ENCODE data around the gene GPC6. TPM values are rescaled to one million over a fixed set of nuclear protein-coding genes. Genes with fewer than 3 reads are reported as not detected.

GPC6 gene
- total and polyA plus RNA-seq, 2 donors (not counting 3 experiments of a cell fraction or from before 2014, with no cell fraction given), result 0.01 TPM; not detected in 1

DNA sequence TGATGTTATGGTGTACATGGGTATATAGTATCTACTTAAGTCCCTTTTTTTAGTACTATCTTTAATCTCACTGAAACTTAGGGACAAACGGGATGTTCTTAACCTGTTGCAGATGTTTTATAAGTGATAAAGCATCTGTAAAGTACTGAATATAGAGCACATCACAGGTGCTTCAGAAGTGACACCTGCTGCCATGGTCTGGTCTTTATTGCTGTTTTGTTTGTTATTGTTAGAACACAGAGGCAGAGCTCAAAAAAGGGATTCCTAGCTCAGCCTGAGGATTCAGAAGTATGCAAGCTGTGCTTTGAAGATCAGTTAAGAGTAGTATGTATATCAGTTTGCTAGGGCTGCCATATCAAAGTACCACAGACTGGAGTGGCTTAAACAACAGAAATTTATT lies 1033.4 kb downstream of the GPC6 start:
- no peak overlapping the region for H2AFZ ChIP-seq (ENCODE audit: low read depth, low read length)
- H3K27me3 ChIP-seq (ENCODE audit: control insufficient read depth in 2 of 2, insufficient read depth in 2 of 2, low read length in 2 of 2), result no peaks in the 10 kb centered on the region
- H3K4me3 ChIP-seq (replicated peaks in 1 of 3; ENCODE audit: insufficient read depth in 1 of 3, low read depth in 1 of 3, low read length in 3 of 3), result no peak overlapping the region
- H3K4me1 ChIP-seq (ENCODE audit: control insufficient read depth, extremely low read depth, insufficient read depth, low read length), result no peaks in the 10 kb centered on the region
- H3K9me1 ChIP-seq (replicated peaks; ENCODE audit: control insufficient read depth, extremely low read depth, insufficient read depth, low read length), result no peaks in the 10 kb centered on the region
- H3K9ac ChIP-seq (replicated peaks; ENCODE audit: extremely low read depth, insufficient read depth, low read length), result no peak overlapping the region
- H3K36me3 ChIP-seq (ENCODE audit: control insufficient read depth in 2 of 2, extremely low read depth in 1 of 2, insufficient read depth in 2 of 2, low read length in 2 of 2), result no peaks in the 10 kb centered on the region
- H3K9me3 ChIP-seq (replicated peaks; ENCODE audit: control insufficient read depth, insufficient read depth, low read length), result no peaks in the 10 kb centered on the region
- FAIRE-seq (no peak), DNase-seq (ENCODE audit: low read depth, low spot score) (no peak)
- H3K27ac ChIP-seq (ENCODE audit: insufficient read depth, low read depth, low read length), result no peak overlapping the region
- H4K20me1 ChIP-seq (replicated peaks; ENCODE audit: control insufficient read depth, extremely low read depth, insufficient read depth, low read length), result no peaks in the 10 kb centered on the region
- no peaks in the 10 kb centered on the region for H3K79me2 ChIP-seq (ENCODE audit: control insufficient read depth, insufficient read depth, low read length)
- no TSS peak for BruUV-seq (replicated peaks)
- no peak overlapping the region for H3K4me2 ChIP-seq (ENCODE audit: insufficient read depth, low read length)
- ChIA-PET CTCF (no interaction called here), POLR2A (no interaction called here)
- intact Hi-C loops (cut with micrococcal nuclease) (no loop called here), dilution Hi-C loops (cut with MboI; ENCODE audit: extremely low pct_ligation_motif_present, low sequenced_read_pairs) (no loop called here)
- TF ChIP-seq MYC (IDR thresholded peaks at IDR 0.05; ENCODE audit: low read depth, low read length), result no peak
- TF ChIP-seq, protein P1, sequence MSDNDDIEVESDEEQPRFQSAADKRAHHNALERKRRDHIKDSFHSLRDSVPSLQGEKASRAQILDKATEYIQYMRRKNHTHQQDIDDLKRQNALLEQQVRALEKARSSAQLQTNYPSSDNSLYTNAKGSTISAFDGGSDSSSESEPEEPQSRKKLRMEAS (IDR thresholded peaks at IDR 0.05; ENCODE audit: insufficient read depth, insufficient read length), result no peak
- no peak for TF ChIP-seq EZH2 (IDR thresholded peaks at IDR 0.05; ENCODE audit: borderline replicate concordance, low read depth, low read length, severe bottlenecking)
- no peak for TF ChIP-seq GATA2 (IDR thresholded peaks at IDR 0.05; ENCODE audit: insufficient read depth, insufficient read length, low read depth, low read length)

- Histone ChIP-seq H2AFZ (ENCODE audit: low read depth, low read length) (no peak overlapping the region), H3K36me3 (ENCODE audit: control insufficient read depth in 2 of 2, extremely low read depth in 1 of 2, insufficient read depth in 2 of 2, low read length in 2 of 2) (no peaks in the 10 kb centered on the region), H3K79me2 (ENCODE audit: control insufficient read depth, insufficient read depth, low read length) (no peaks in the 10 kb centered on the region), H3K9me3 (replicated peaks; ENCODE audit: control insufficient read depth, insufficient read depth, low read length) (no peaks in the 10 kb centered on the region), H3K9ac (replicated peaks; ENCODE audit: extremely low read depth, insufficient read depth, low read length) (no peak overlapping the region), H3K27me3 (ENCODE audit: control insufficient read depth in 2 of 2, insufficient read depth in 2 of 2, low read length in 2 of 2) (no peaks in the 10 kb centered on the region), H3K9me1 (replicated peaks; ENCODE audit: control insufficient read depth, extremely low read depth, insufficient read depth, low read length) (no peaks in the 10 kb centered on the region), H3K4me3 (replicated peaks in 1 of 3; ENCODE audit: insufficient read depth in 1 of 3, low read depth in 1 of 3, low read length in 3 of 3) (no peak overlapping the region), H3K4me1 (ENCODE audit: control insufficient read depth, extremely low read depth, insufficient read depth, low read length) (no peaks in the 10 kb centered on the region), H3K4me2 (ENCODE audit: insufficient read depth, low read length) (no peak overlapping the region), H3K27ac (ENCODE audit: insufficient read depth, low read depth, low read length) (no peak overlapping the region), H4K20me1 (replicated peaks; ENCODE audit: control insufficient read depth, extremely low read depth, insufficient read depth, low read length) (no peaks in the 10 kb centered on the region)
- TF ChIP-seq POLR2A (IDR thresholded peaks at IDR 0.05; ENCODE audit: low read depth, low read length) (no peak), MYC (IDR thresholded peaks at IDR 0.05; ENCODE audit: low read depth, low read length) (no peak), FOS (IDR thresholded peaks at IDR 0.05; ENCODE audit: borderline replicate concordance, insufficient read depth, low read length) (no peak), GATA2 (IDR thresholded peaks at IDR 0.05; ENCODE audit: insufficient read depth, insufficient read length, low read depth, low read length) (no peak), POLR2AphosphoS5 (IDR thresholded peaks at IDR 0.05; ENCODE audit: insufficient read depth, low read depth, low read length) (no peak), EZH2 (IDR thresholded peaks at IDR 0.05; ENCODE audit: borderline replicate concordance, low read depth, low read length, severe bottlenecking) (no peak), JUN (IDR thresholded peaks at IDR 0.05; ENCODE audit: borderline replicate concordance, insufficient read depth, insufficient read length, low read depth) (no peak), CTCF (IDR thresholded peaks at IDR 0.05; ENCODE audit: extremely low read depth in 1 of 2, insufficient read depth in 1 of 2, low read depth in 1 of 2, low read length in 2 of 2) (no peak)
- TF ChIP-seq, protein P1 (IDR thresholded peaks at IDR 0.05; ENCODE audit: insufficient read depth, insufficient read length), result no peak
- DNase-seq (ENCODE audit: low read depth, low spot score) (no peak), FAIRE-seq (no peak)
- BruUV-seq (replicated peaks), result no TSS peak
- CTCF ChIA-PET, result no interaction called here
- intact Hi-C loops (cut with micrococcal nuclease) (no loop called here), dilution Hi-C loops (cut with MboI; ENCODE audit: extremely low pct_ligation_motif_present, low sequenced_read_pairs) (no loop called here)
- POLR2A ChIA-PET, result no interaction called here
Measured at GRCh38 chr13:94261163-94261562, 1034.6 kb downstream of the GPC6 start.

Measured in endothelial cell of umbilical vein (primary cell).